ENCODE results near the gene DAB1.

DAB1 gene

DNA sequence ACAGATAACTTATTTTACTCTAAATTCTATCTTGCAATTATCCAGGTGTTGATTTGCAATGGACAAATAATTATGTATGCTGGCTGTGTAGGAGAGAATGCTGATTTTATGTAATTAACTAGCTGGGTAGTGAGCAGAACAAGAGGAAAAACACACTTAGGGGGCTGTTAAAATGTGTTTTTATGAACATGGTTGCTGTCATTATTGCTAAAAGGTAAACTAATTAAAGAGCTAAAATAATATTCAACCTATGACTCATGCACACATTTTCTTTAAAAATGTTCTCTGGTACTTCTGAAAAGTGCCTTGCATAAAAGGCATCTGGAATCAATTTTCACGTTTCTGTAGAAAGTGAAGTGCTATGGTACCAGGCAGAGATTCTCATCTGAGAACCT is 265.3 kb downstream of the DAB1 start:
- H3K4me3 ChIP-seq (replicated peaks; ENCODE audit: low read depth, low read length): no peak overlapping the region
- DNase-seq (ENCODE audit: extremely low read depth, low read depth): no peak
- TF ChIP-seq, protein P1, sequence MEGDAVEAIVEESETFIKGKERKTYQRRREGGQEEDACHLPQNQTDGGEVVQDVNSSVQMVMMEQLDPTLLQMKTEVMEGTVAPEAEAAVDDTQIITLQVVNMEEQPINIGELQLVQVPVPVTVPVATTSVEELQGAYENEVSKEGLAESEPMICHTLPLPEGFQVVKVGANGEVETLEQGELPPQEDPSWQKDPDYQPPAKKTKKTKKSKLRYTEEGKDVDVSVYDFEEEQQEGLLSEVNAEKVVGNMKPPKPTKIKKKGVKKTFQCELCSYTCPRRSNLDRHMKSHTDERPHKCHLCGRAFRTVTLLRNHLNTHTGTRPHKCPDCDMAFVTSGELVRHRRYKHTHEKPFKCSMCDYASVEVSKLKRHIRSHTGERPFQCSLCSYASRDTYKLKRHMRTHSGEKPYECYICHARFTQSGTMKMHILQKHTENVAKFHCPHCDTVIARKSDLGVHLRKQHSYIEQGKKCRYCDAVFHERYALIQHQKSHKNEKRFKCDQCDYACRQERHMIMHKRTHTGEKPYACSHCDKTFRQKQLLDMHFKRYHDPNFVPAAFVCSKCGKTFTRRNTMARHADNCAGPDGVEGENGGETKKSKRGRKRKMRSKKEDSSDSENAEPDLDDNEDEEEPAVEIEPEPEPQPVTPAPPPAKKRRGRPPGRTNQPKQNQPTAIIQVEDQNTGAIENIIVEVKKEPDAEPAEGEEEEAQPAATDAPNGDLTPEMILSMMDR (IDR thresholded peaks at IDR 0.05; ENCODE audit: low read depth, low read length, missing control alignments): no peak

DNA sequence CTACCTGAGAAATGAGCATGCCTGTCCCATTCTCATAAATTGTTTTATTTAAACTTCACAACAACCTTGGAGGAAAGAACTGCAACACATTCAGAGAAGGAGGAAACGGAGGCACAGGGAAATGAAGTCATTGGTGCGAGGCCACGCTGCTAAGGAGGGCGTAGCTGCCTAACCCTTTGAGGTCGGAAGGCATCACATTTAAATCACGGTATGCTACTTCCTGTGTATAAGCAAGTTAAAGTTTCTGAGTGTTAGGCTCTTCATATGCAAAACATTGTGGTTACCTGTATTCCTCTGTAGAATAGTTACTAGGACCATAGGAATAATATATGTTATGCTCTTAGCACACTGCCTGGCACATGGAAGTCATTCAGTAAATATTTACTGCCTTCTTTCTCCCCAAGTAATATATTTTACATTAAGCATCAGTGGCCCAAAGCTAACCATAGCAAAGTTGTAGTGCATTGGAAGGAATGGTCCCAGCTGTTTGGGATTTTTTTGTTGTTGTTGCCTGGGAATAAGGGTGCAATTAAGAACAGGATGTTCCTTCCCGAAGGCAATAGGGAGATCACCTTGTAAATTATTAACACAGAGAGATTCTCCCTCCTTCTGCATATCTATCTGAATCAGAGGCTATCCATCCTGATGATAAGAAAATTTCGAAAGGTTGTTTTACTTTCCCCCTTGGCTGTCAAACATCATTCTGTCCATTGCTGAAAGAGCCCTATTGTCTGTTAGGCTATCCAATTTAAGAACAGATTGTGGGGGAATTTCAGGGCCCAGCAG is 265.8 kb downstream of the DAB1 start:
- H3K4me3 ChIP-seq (replicated peaks; ENCODE audit: low read depth, low read length): no peak overlapping the region
- TF ChIP-seq, protein P1 (IDR thresholded peaks at IDR 0.05; ENCODE audit: low read depth, low read length, missing control alignments): no peak
- DNase-seq (ENCODE audit: extremely low read depth, low read depth): no peak

DNA sequence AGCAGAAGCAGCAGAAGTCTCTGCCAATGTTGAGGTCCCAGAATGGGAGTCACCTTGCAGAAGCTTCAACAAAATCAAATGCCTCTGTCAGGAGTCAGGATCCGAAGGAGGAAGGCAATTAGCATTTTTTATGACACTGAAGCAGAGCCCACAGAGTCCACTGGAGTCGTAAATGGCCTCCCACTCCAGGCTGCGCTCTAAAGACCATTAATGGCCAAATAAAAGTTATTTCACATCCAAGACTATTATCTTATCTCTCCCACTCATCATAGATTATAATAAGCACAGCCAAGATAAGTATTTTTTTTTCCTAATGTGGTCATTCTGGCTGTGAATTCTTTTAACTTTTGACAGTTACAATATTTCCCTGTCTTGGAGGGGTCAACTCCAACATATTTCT is 267.0 kb downstream of the DAB1 start:
- TF ChIP-seq, protein P1 (IDR thresholded peaks at IDR 0.05; ENCODE audit: low read depth, low read length, missing control alignments): no peak
- no peak for DNase-seq (ENCODE audit: extremely low read depth, low read depth)
- H3K4me3 ChIP-seq (replicated peaks; ENCODE audit: low read depth, low read length): no peak overlapping the region

DNA sequence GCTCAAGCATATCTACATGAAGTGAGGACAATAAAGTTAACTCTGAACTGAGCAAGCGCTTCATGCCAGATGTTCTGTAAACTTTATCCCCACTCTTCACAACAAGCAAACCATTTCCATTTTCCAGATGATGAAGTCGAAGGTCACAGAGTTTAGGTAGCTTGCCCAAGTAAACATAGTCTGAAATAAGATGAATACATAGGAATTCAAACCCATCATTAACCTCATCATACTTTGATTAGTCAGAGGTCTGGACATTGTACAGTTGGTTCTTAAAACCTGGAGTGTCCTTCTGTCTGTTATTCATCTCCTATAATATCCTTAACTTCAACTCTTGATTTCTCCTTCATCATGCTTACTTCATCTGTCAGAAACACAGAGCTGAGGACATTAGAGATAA is 277.8 kb downstream of the DAB1 start:
- TF ChIP-seq, protein P1 (IDR thresholded peaks at IDR 0.05; ENCODE audit: low read depth, low read length, missing control alignments): no peak
- no peak overlapping the region for H3K4me3 ChIP-seq (replicated peaks; ENCODE audit: low read depth, low read length)
- DNase-seq (ENCODE audit: extremely low read depth, low read depth): no peak

DNA sequence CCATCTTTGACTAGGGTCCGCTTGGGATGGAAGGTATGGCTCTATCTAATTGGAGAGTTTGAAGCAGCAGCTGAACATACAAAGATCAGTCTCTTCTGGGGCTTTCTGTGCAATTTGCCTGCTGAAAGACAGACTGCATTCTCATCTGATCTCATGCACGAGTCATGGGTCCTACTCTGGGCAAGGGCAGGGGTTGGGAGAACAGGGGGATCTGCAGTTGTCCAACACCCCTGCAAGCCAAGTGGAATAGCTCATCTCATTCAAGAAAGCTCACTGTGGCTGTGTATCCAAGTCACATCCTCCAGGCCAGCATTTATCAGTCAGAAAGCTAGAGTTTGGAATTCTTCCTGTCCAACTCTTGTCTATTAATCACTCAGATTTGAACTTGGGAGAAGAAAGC is 280.9 kb downstream of the DAB1 start:
- TF ChIP-seq, protein P1 (IDR thresholded peaks at IDR 0.05; ENCODE audit: low read depth, low read length, missing control alignments): no peak
- no peak for DNase-seq (ENCODE audit: extremely low read depth, low read depth)
- no peak overlapping the region for H3K4me3 ChIP-seq (replicated peaks; ENCODE audit: low read depth, low read length)

DNA sequence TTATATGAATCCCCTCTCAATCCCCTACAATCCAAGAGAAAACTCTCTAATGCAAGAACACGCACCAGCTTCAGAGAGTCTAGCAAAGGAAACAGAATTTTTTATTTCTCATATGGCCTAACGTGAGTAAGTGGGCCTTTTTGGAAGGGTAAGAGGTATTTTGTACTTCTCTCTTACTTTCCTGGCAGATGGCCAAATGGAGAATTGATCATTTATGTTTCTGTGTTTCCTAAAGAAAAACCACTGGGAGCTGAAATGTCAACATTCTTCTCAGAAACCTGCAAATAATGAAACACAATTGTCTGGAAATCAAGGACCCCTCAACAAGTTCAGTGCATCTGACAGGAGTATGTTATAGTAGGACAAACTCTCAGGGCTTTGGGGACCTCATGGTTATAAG is 281.7 kb downstream of the DAB1 start:
- TF ChIP-seq, protein P1 (IDR thresholded peaks at IDR 0.05; ENCODE audit: low read depth, low read length, missing control alignments): no peak
- no peak overlapping the region for H3K4me3 ChIP-seq (replicated peaks; ENCODE audit: low read depth, low read length)
- DNase-seq (ENCODE audit: extremely low read depth, low read depth): no peak
